ENCODE measurements around the gene CCHCR1.

DNA sequence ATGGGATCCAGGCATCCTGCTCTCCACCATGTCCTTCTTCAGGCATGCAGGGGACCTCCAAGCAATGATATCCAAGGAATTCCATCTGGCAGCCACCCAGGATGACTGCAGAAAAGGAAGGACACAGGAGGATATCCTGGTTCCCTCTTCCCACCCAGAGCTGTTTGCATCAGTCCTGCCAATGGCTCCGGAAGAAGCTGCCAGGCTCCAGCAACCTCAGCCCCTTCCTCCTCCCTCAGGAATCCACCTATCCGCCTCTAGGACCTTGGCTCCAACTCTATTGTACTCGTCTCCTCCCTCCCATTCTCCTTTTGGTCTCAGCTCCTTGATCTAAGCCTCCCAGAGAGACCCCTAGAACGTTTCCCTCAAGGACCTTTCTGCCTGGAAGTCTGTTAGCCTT lies 18.0 kb downstream of the CCHCR1 start:
- TF ChIP-seq, protein P1, sequence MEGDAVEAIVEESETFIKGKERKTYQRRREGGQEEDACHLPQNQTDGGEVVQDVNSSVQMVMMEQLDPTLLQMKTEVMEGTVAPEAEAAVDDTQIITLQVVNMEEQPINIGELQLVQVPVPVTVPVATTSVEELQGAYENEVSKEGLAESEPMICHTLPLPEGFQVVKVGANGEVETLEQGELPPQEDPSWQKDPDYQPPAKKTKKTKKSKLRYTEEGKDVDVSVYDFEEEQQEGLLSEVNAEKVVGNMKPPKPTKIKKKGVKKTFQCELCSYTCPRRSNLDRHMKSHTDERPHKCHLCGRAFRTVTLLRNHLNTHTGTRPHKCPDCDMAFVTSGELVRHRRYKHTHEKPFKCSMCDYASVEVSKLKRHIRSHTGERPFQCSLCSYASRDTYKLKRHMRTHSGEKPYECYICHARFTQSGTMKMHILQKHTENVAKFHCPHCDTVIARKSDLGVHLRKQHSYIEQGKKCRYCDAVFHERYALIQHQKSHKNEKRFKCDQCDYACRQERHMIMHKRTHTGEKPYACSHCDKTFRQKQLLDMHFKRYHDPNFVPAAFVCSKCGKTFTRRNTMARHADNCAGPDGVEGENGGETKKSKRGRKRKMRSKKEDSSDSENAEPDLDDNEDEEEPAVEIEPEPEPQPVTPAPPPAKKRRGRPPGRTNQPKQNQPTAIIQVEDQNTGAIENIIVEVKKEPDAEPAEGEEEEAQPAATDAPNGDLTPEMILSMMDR (IDR thresholded peaks at IDR 0.05): no peak
- TF ChIP-seq POLR2A (IDR thresholded peaks at IDR 0.05) (no peak), EP300 (IDR thresholded peaks at IDR 0.05) (no peak)
